HEK293 (cell line): ENCODE results near the gene NRSN2.

Experiments used
- CTCF ChIA-PET: fragments of 350-600 bp; formaldehyde crosslinking; extraction: SDS; loops from one replicate; lab custom pipeline; 2021; ENCODE audit warnings: antibody characterized with exemption; lab: Yijun Ruan, JAX
- POLR2A ChIA-PET: fragments of 300-600 bp; formaldehyde crosslinking; extraction: SDS; loops from one replicate; lab custom pipeline; 2020; ENCODE audit warnings: antibody characterized with exemption, inconsistent platforms; lab: Yijun Ruan, JAX
- H3K27ac ChIP-seq: fragments of 200-500 bp; sonication (Bioruptor generic); 2 replicates; pipeline ENCODE4 v1.5.1; 2014; ENCODE audit warnings: low read depth, low read length, control low read depth, inconsistent platforms; ENCODE audit errors: extremely low read depth
- H3K36me3 ChIP-seq, 2 experiments: fragments of 200-500 bp in 1 of 2; sonication (Bioruptor generic) in 1 of 2; 1 replicate in 1 of 2; 2 replicates in 1 of 2; pipeline ENCODE4 v1.5.1; 2014 to 2017; ENCODE audit warnings: inconsistent platforms in 2 of 2, low read length in 2 of 2; ENCODE audit not compliant: control insufficient read depth in 2 of 2, insufficient read depth in 1 of 2
- H3K4me1 ChIP-seq: fragments of 200-500 bp; sonication (Bioruptor generic); 2 replicates; pipeline ENCODE4 v1.5.1; 2014; ENCODE audit warnings: mild to moderate bottlenecking, low read length, inconsistent platforms; ENCODE audit not compliant: control insufficient read depth, insufficient read depth
- H3K4me3 ChIP-seq: 2 replicates; pipeline ENCODE4 v1.5.1; 2011; ENCODE audit warnings: low read depth, mild to moderate bottlenecking, control low read depth, low read length, moderate library complexity
- H3K9me3 ChIP-seq: fragments of 200-500 bp; sonication (Bioruptor generic); 2 replicates; pipeline ENCODE4 v1.5.1; 2014; ENCODE audit warnings: low read depth, low read length, inconsistent platforms; ENCODE audit not compliant: control insufficient read depth, insufficient read depth
- KLF8 ChIP-seq: fragments of 450-650 bp; formaldehyde crosslinking; IDR thresholded peaks from 2 replicates; pipeline ENCODE4 v1.5.1; 2016; ENCODE audit warnings: missing biosample characterization, missing genetic modification characterization
- RBAK ChIP-seq: fragments of 450-650 bp; formaldehyde crosslinking; IDR thresholded peaks from 2 replicates; pipeline ENCODE4 v1.5.1; 2016; ENCODE audit warnings: missing biosample characterization, missing genetic modification characterization
- SCRT2 ChIP-seq: fragments of 450-650 bp; formaldehyde crosslinking; IDR thresholded peaks from 2 replicates; pipeline ENCODE4 v1.5.1; 2016; ENCODE audit warnings: missing biosample characterization, missing genetic modification characterization
- YY1 ChIP-seq: fragments of 450-650 bp; formaldehyde crosslinking; IDR thresholded peaks from 2 replicates; pipeline ENCODE4 v1.5.1; 2018; ENCODE audit warnings: missing biosample characterization, missing genetic modification characterization
- ZNF10 ChIP-seq: fragments of 450-650 bp; formaldehyde crosslinking; IDR thresholded peaks from 2 replicates; pipeline ENCODE4 v1.5.1; 2017; ENCODE audit warnings: missing biosample characterization, missing genetic modification characterization
- ZNF114 ChIP-seq: fragments of 450-650 bp; formaldehyde crosslinking; IDR thresholded peaks from 2 replicates; pipeline ENCODE4 v1.5.0; 2017; ENCODE audit warnings: missing biosample characterization, missing genetic modification characterization
- ZNF146 ChIP-seq: fragments of 450-650 bp; formaldehyde crosslinking; IDR thresholded peaks from 2 replicates; pipeline ENCODE4 v1.5.1; 2016; ENCODE audit warnings: missing biosample characterization, missing genetic modification characterization
- ZNF175 ChIP-seq: fragments of 450-650 bp; formaldehyde crosslinking; IDR thresholded peaks from 2 replicates; pipeline ENCODE4 v1.5.1; 2016; ENCODE audit warnings: missing biosample characterization, missing genetic modification characterization
- ZNF311 ChIP-seq: fragments of 450-650 bp; formaldehyde crosslinking; IDR thresholded peaks from 2 replicates; pipeline ENCODE4 v1.5.1; 2017; ENCODE audit warnings: missing biosample characterization, missing genetic modification characterization, borderline replicate concordance
- ZNF404 ChIP-seq: fragments of 450-650 bp; formaldehyde crosslinking; IDR thresholded peaks from 2 replicates; pipeline ENCODE4 v1.5.1; 2017; ENCODE audit warnings: missing biosample characterization, missing genetic modification characterization
- ZNF426 ChIP-seq: fragments of 450-650 bp; formaldehyde crosslinking; IDR thresholded peaks from 2 replicates; pipeline ENCODE4 v1.5.1; 2017; ENCODE audit warnings: missing biosample characterization, missing genetic modification characterization, mild to moderate bottlenecking, inconsistent platforms, moderate library complexity
- ZNF473 ChIP-seq: fragments of 450-650 bp; formaldehyde crosslinking; IDR thresholded peaks from 2 replicates; pipeline ENCODE4 v1.5.1; 2017; ENCODE audit warnings: missing biosample characterization, missing genetic modification characterization
- ZNF548 ChIP-seq: fragments of 450-650 bp; formaldehyde crosslinking; IDR thresholded peaks from 2 replicates; pipeline ENCODE4 v1.5.1; 2016; ENCODE audit warnings: missing biosample characterization, missing genetic modification characterization
- ZNF549 ChIP-seq: fragments of 450-650 bp; IDR thresholded peaks from 2 replicates; pipeline ENCODE4 v1.5.1; 2018; ENCODE audit warnings: missing biosample characterization, missing genetic modification characterization, mild to moderate bottlenecking, inconsistent platforms, moderate library complexity
- ZNF664 ChIP-seq: fragments of 450-650 bp; formaldehyde crosslinking; IDR thresholded peaks from 2 replicates; pipeline ENCODE4 v1.5.1; 2016; ENCODE audit warnings: missing biosample characterization, missing genetic modification characterization
- ZNF670 ChIP-seq: fragments of 450-650 bp; formaldehyde crosslinking; IDR thresholded peaks from 2 replicates; pipeline ENCODE4 v1.5.1; 2016; ENCODE audit warnings: missing biosample characterization, missing genetic modification characterization, low read depth
- ZNF837 ChIP-seq: fragments of 450-650 bp; formaldehyde crosslinking; IDR thresholded peaks from 2 replicates; pipeline ENCODE4 v1.5.1; 2016; ENCODE audit warnings: missing biosample characterization, missing genetic modification characterization
- ZSCAN30 ChIP-seq: fragments of 450-650 bp; IDR thresholded peaks from 2 replicates; pipeline ENCODE4 v1.5.1; 2018; ENCODE audit warnings: missing biosample characterization, mild to moderate bottlenecking, missing genetic modification characterization, moderate library complexity
- TF ChIP-seq, protein P1 (sequence below): fragments of 450-650 bp; IDR thresholded peaks from 2 replicates; pipeline ENCODE4 v1.5.1; 2018; ENCODE audit warnings: missing biosample characterization, mild to moderate bottlenecking, missing genetic modification characterization
- TF ChIP-seq, protein P2 (sequence below): fragments of 450-650 bp; formaldehyde crosslinking; IDR thresholded peaks from 2 replicates; pipeline ENCODE4 v1.5.1; 2016; ENCODE audit warnings: missing biosample characterization, missing genetic modification characterization, borderline replicate concordance
- TF ChIP-seq, protein P3 (sequence below): fragments of 450-650 bp; formaldehyde crosslinking; IDR thresholded peaks from 2 replicates; pipeline ENCODE4 v1.5.1; 2017; ENCODE audit warnings: missing biosample characterization, missing genetic modification characterization
- TF ChIP-seq, protein P4 (sequence below): fragments of 450-650 bp; formaldehyde crosslinking; IDR thresholded peaks from 2 replicates; pipeline ENCODE4 v1.5.1; 2016; ENCODE audit warnings: missing biosample characterization, missing genetic modification characterization

NRSN2 gene

DNA sequence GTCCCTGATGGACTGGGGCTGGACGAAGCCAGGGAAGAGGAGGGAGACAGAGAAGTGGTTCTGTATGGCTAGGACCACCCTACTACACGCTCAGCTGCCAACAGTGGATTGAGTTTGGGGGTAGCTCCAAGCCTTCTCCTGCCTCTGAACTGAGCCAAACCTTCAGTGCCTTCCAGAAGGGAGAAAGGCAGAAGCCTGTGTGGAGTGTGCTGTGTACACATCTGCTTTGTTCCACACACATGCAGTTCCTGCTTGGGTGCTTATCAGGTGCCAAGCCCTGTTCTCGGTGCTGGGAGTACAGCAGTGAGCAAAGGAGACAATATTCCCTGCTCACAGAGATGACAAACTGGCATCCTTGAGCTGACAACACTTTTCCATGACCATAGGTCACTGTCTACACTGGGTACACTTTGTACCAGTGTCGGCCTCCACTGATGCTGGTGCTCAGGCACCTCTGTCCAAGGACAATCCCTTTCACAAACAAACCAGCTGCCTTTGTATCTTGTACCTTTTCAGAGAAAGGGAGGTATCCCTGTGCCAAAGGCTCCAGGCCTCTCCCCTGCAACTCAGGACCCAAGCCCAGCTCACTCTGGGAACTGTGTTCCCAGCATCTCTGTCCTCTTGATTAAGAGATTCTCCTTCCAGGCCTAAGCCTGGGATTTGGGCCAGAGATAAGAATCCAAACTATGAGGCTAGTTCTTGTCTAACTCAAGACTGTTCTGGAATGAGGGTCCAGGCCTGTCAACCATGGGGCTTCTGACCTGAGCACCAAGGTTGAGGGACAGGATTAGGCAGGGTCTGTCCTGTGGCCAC is 49.9 kb downstream of the NRSN2 start (continued):
- no peak for TF ChIP-seq ZNF549
- no peak for TF ChIP-seq ZNF426
- no peak for TF ChIP-seq ZNF175 (tag by site-specific recombination)
- TF ChIP-seq, protein P1, sequence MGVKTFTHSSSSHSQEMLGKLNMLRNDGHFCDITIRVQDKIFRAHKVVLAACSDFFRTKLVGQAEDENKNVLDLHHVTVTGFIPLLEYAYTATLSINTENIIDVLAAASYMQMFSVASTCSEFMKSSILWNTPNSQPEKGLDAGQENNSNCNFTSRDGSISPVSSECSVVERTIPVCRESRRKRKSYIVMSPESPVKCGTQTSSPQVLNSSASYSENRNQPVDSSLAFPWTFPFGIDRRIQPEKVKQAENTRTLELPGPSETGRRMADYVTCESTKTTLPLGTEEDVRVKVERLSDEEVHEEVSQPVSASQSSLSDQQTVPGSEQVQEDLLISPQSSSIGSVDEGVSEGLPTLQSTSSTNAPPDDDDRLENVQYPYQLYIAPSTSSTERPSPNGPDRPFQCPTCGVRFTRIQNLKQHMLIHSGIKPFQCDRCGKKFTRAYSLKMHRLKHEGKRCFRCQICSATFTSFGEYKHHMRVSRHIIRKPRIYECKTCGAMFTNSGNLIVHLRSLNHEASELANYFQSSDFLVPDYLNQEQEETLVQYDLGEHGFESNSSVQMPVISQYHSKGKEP (tag by site-specific recombination), result no peak
- TF ChIP-seq, protein P2, sequence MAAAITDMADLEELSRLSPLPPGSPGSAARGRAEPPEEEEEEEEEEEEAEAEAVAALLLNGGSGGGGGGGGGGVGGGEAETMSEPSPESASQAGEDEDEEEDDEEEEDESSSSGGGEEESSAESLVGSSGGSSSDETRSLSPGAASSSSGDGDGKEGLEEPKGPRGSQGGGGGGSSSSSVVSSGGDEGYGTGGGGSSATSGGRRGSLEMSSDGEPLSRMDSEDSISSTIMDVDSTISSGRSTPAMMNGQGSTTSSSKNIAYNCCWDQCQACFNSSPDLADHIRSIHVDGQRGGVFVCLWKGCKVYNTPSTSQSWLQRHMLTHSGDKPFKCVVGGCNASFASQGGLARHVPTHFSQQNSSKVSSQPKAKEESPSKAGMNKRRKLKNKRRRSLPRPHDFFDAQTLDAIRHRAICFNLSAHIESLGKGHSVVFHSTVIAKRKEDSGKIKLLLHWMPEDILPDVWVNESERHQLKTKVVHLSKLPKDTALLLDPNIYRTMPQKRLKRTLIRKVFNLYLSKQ (tag by site-specific recombination), result no peak

- no peak for TF ChIP-seq ZNF473 (tag by site-specific recombination)
- TF ChIP-seq ZNF664 (tag by site-specific recombination), result peak; percentile 72; the same call in 1 of the 2 replicates
- TF ChIP-seq KLF8 (tag by site-specific recombination), result no peak
- TF ChIP-seq ZNF548, result no peak
- TF ChIP-seq ZNF311 (tag by site-specific recombination), result no peak
- Histone ChIP-seq H3K9me3 (no peaks in the 10 kb centered on the region), H3K4me1 (no peaks in the 10 kb centered on the region), H3K36me3 (peaks cover 25 to 49% of the 10 kb centered on the region in 2 experiments), H3K27ac (no peak overlapping the region), H3K4me3 (no peak overlapping the region)
- ChIA-PET CTCF (interaction anchor here (0.5 to 1.1 kb wide), 2 partner anchors 18 to 43 kb away, joined by 3 to 7 read pairs; no protein-coding TSS in a partner anchor), POLR2A (interaction anchor here (0.6 to 1.8 kb wide), 2 partner anchors 10 to 19 kb away, joined by 3 to 8 read pairs; partner anchors contain the start of gene RBCK1)
Measured at GRCh38 chr20:397432-398237, 50.7 kb downstream of the NRSN2 start.

DNA sequence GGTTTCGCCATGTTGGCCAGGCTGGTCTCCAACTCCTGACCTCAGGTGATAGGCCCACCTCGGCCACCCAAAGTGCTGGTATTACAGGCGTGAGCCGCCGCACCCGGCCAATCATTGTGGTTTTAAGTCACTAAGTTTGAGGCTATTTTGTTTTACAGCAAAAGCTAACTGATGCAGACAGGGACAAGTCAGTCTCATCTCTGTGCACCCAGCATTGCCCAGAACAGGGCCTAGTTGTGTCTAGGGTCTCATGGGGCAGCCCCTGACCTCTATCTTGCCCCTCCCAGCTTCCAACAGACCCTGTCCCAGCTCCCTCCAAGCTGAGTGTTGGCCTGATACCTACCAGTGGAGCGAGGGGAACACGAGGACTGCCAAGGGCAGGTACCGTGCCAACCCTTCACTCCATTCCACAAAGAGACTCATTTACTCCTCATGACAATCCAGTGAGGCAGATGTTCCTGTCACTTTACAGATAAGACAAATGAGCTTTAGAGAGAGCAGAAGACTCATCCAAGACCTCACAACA is 52.3 kb downstream of the NRSN2 start:
- ChIA-PET CTCF (interaction anchor here (0.6 to 1.1 kb wide), 3 partner anchors 13 to 361 kb away, joined by 3 to 7 read pairs (median 3); no protein-coding TSS in a partner anchor), POLR2A (interaction anchor here (1.1 to 1.8 kb wide), 4 partner anchors 8 to 61 kb away, joined by 3 to 12 read pairs (median 8); partner anchors contain the start of gene RBCK1)
- H3K27ac ChIP-seq, result no peak overlapping the region

GRCh38 chr20:400128-400453 is 53.2 kb downstream of the NRSN2 start:
- Histone ChIP-seq H3K4me1 (no peaks in the 10 kb centered on the region), H3K27ac (no peak overlapping the region), H3K36me3 (peaks cover 6 to 26% of the 10 kb centered on the region in 2 experiments; a peak in 2 of 3 replicates), H3K4me3 (no peak overlapping the region), H3K9me3 (no peaks in the 10 kb centered on the region)
- ChIA-PET POLR2A (interaction anchor here (0.6 to 1.6 kb wide), 5 partner anchors 9 to 60 kb away, joined by 3 to 12 read pairs (median 3); partner anchors contain the start of gene NRSN2), CTCF (interaction anchor here (0.5 to 0.6 kb wide), 3 partner anchors 38 to 304 kb away, joined by 3 read pairs; no protein-coding TSS in a partner anchor)
- no peak for TF ChIP-seq SCRT2
- TF ChIP-seq ZNF404 (tag by site-specific recombination), result no peak
- TF ChIP-seq ZNF837 (tag by site-specific recombination), result no peak
- TF ChIP-seq, protein P3, sequence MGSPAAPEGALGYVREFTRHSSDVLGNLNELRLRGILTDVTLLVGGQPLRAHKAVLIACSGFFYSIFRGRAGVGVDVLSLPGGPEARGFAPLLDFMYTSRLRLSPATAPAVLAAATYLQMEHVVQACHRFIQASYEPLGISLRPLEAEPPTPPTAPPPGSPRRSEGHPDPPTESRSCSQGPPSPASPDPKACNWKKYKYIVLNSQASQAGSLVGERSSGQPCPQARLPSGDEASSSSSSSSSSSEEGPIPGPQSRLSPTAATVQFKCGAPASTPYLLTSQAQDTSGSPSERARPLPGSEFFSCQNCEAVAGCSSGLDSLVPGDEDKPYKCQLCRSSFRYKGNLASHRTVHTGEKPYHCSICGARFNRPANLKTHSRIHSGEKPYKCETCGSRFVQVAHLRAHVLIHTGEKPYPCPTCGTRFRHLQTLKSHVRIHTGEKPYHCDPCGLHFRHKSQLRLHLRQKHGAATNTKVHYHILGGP, result no peak
- TF ChIP-seq ZSCAN30 (tag by site-specific recombination), result no peak
- no peak for TF ChIP-seq YY1
- no peak for TF ChIP-seq ZNF311 (tag by site-specific recombination)
- TF ChIP-seq ZNF146 (tag by site-specific recombination), result no peak
- TF ChIP-seq, protein P4, sequence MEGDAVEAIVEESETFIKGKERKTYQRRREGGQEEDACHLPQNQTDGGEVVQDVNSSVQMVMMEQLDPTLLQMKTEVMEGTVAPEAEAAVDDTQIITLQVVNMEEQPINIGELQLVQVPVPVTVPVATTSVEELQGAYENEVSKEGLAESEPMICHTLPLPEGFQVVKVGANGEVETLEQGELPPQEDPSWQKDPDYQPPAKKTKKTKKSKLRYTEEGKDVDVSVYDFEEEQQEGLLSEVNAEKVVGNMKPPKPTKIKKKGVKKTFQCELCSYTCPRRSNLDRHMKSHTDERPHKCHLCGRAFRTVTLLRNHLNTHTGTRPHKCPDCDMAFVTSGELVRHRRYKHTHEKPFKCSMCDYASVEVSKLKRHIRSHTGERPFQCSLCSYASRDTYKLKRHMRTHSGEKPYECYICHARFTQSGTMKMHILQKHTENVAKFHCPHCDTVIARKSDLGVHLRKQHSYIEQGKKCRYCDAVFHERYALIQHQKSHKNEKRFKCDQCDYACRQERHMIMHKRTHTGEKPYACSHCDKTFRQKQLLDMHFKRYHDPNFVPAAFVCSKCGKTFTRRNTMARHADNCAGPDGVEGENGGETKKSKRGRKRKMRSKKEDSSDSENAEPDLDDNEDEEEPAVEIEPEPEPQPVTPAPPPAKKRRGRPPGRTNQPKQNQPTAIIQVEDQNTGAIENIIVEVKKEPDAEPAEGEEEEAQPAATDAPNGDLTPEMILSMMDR (tag by site-specific recombination), result no peak
- no peak for TF ChIP-seq ZNF670 (tag by site-specific recombination)
- TF ChIP-seq ZNF10 (tag by site-specific recombination), result no peak

More for the DNA sequence above, 52.3 kb downstream of the NRSN2 start:
- H3K36me3 ChIP-seq, result peaks cover 13 to 35% of the 10 kb centered on the region in 2 experiments
- TF ChIP-seq RBAK (tag by site-specific recombination) (0 out of 2 replicates have a peak, but pooled peaks have one; percentile 19), ZNF114 (tag by site-specific recombination) (no peak)
- TF ChIP-seq, all 188 proteins: peak for 1
- Histone ChIP-seq H3K9me3 (no peaks in the 10 kb centered on the region), H3K4me1 (no peaks in the 10 kb centered on the region), H3K4me3 (no peak overlapping the region)
